ENCODE results near the gene MBIP.

Gene MBIP

GRCh38 chr14:36271222-36271621, 49.2 kb downstream of the MBIP start:
- FAIRE-seq = no peak

GRCh38 chr14:36270191-36270590, 50.2 kb downstream of the MBIP start:
- no peak for FAIRE-seq

More at GRCh38 chr14:36271222-36271621, 49.2 kb downstream of the MBIP start:
- DNase-seq (ENCODE audit: insufficient read length, low spot score) = no peak

GRCh38 chr14:36268121-36268520, 52.3 kb downstream of the MBIP start:
- DNase-seq (ENCODE audit: insufficient read length, low spot score) (no peak), FAIRE-seq (no peak)

More at GRCh38 chr14:36270191-36270590, 50.2 kb downstream of the MBIP start:
- no peak for DNase-seq (ENCODE audit: insufficient read length, low spot score)

- FAIRE-seq = no peak
These were observed 55.8 kb downstream of the MBIP start for GRCh38 chr14:36264595-36264994.

GRCh38 chr14:36264107-36264506, 56.3 kb downstream of the MBIP start:
- FAIRE-seq (no peak), DNase-seq (ENCODE audit: insufficient read length, low spot score) (no peak)

More at GRCh38 chr14:36264595-36264994, 55.8 kb downstream of the MBIP start:
- no peak for DNase-seq (ENCODE audit: insufficient read length, low spot score)

DNA sequence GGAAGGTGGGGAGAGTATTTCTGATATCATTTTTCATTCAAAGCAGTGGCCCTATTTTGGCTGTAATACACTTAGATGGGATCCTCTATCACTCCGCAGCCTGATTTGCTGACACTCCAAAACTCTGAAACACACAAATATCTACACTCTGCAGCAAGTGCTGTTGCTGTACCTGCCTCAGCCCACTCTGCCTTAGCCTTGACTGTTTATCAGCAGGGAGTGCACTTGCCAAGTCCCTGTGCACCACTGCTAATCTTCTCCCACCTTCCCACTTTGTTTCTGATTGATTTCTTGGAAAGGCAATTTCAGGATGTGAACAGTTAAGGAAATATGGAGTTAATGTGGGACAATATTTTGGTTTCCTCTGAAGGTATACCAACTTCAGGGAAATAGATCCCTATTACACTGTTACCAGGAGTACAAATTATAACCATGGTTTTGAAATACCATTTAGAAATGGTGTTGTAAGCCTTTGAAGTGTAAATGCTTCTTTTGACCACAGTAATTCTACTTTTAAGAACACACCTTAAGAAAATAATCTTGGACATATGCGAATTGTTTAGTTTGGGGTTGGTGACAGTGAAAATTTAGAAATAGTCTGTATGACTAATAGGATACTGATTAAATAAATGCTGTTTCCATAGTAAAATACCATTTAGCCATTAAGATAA, 59.3 kb downstream of the MBIP start:
- no peak for DNase-seq (ENCODE audit: insufficient read length, low spot score)
- no peak for FAIRE-seq

GRCh38 chr14:36258241-36258640, 62.2 kb downstream of the MBIP start:
- DNase-seq (ENCODE audit: insufficient read length, low spot score) (no peak), FAIRE-seq (no peak)

- no peak for DNase-seq (ENCODE audit: insufficient read length, low spot score)
- no peak for FAIRE-seq
These were observed 64.2 kb downstream of the MBIP start for GRCh38 chr14:36256126-36256801.

GRCh38 chr14:36254020-36254624, 66.3 kb downstream of the MBIP start:
- DNase-seq (ENCODE audit: insufficient read length, low spot score) = no peak
- FAIRE-seq = no peak
